HEK293 (cell line): ENCODE measurements around the gene CARS1.

Source experiments
- GLI2 ChIP-seq: fragments of 450-650 bp; formaldehyde crosslinking; IDR thresholded peaks from 2 replicates; pipeline ENCODE4; 2017; ENCODE audit warnings: missing biosample characterization, missing genetic modification characterization, low read depth, borderline replicate concordance
- PRDM1 ChIP-seq: fragments of 450-650 bp; formaldehyde crosslinking; IDR thresholded peaks from 2 replicates; pipeline ENCODE4; 2016; ENCODE audit warnings: missing biosample characterization, missing genetic modification characterization
- YY1 ChIP-seq: fragments of 450-650 bp; formaldehyde crosslinking; IDR thresholded peaks from 2 replicates; pipeline ENCODE4 v1.5.1; 2018; ENCODE audit warnings: missing biosample characterization, missing genetic modification characterization
- ZBTB21 ChIP-seq: fragments of 450-650 bp; formaldehyde crosslinking; IDR thresholded peaks from 2 replicates; pipeline ENCODE4 v1.5.1; 2017; ENCODE audit warnings: missing biosample characterization, missing genetic modification characterization
- ZNF423 ChIP-seq: fragments of 450-650 bp; formaldehyde crosslinking; IDR thresholded peaks from 2 replicates; pipeline ENCODE4 v1.5.1; 2016; ENCODE audit warnings: missing biosample characterization, missing genetic modification characterization
- ZNF777 ChIP-seq: fragments of 450-650 bp; formaldehyde crosslinking; IDR thresholded peaks from 2 replicates; pipeline ENCODE4 v1.5.1; 2017; ENCODE audit warnings: missing biosample characterization, missing genetic modification characterization, borderline replicate concordance
- TF ChIP-seq, protein P1 (sequence below): fragments of 450-650 bp; formaldehyde crosslinking; IDR thresholded peaks from 2 replicates; pipeline ENCODE4 v1.5.1; 2016; ENCODE audit warnings: missing biosample characterization, missing genetic modification characterization
- TF ChIP-seq, protein P2 (sequence below): fragments of 450-650 bp; formaldehyde crosslinking; conservative IDR thresholded peaks from 2 replicates; pipeline ENCODE4 v1.5.1; 2016; ENCODE audit warnings: low read depth, missing biosample characterization, missing genetic modification characterization
- TF ChIP-seq, protein P3 (sequence below): fragments of 450-650 bp; IDR thresholded peaks from 2 replicates; pipeline ENCODE4 v1.5.1; 2018; ENCODE audit warnings: missing biosample characterization, mild to moderate bottlenecking, missing genetic modification characterization

DNA sequence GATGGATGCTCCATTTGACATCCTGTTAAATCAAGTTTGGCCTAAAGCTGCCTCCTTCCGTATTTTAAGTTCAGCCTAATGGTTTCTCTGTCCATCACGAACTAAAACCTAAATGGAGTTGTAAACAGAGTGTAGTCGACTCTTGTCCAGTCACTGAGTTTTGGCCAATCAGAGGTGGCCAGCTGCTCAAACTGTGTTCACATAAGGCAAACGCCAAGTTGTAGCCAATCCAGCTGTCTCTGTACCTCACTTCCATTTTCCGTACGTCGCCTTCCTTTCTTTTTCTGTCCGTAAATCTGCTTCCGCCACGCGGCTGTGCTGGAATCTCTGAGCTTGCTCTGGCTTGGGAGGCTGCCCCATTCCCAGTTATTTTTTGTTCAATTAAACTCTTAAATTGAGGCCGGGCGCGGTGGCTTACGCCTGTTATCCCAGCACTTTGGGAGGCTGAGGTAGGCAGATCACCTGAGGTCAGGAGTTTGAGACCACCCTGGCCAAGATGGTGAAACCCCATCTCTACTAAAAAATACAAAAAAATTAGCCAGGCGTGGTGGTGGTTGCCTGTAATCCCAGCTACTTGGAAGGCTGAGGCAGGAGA, 20.7 kb upstream of the CARS1 start:
- TF ChIP-seq, protein P1, sequence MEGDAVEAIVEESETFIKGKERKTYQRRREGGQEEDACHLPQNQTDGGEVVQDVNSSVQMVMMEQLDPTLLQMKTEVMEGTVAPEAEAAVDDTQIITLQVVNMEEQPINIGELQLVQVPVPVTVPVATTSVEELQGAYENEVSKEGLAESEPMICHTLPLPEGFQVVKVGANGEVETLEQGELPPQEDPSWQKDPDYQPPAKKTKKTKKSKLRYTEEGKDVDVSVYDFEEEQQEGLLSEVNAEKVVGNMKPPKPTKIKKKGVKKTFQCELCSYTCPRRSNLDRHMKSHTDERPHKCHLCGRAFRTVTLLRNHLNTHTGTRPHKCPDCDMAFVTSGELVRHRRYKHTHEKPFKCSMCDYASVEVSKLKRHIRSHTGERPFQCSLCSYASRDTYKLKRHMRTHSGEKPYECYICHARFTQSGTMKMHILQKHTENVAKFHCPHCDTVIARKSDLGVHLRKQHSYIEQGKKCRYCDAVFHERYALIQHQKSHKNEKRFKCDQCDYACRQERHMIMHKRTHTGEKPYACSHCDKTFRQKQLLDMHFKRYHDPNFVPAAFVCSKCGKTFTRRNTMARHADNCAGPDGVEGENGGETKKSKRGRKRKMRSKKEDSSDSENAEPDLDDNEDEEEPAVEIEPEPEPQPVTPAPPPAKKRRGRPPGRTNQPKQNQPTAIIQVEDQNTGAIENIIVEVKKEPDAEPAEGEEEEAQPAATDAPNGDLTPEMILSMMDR (tag by site-specific recombination), result no peak
- TF ChIP-seq YY1 (tag by site-specific recombination), result no peak
- no peak for TF ChIP-seq PRDM1 (tag by site-specific recombination)
- no peak for TF ChIP-seq GLI2 (tag by site-specific recombination)
- TF ChIP-seq ZNF423 (tag by site-specific recombination), result no peak
- no peak for TF ChIP-seq ZBTB21 (tag by site-specific recombination)
- TF ChIP-seq, protein P2, sequence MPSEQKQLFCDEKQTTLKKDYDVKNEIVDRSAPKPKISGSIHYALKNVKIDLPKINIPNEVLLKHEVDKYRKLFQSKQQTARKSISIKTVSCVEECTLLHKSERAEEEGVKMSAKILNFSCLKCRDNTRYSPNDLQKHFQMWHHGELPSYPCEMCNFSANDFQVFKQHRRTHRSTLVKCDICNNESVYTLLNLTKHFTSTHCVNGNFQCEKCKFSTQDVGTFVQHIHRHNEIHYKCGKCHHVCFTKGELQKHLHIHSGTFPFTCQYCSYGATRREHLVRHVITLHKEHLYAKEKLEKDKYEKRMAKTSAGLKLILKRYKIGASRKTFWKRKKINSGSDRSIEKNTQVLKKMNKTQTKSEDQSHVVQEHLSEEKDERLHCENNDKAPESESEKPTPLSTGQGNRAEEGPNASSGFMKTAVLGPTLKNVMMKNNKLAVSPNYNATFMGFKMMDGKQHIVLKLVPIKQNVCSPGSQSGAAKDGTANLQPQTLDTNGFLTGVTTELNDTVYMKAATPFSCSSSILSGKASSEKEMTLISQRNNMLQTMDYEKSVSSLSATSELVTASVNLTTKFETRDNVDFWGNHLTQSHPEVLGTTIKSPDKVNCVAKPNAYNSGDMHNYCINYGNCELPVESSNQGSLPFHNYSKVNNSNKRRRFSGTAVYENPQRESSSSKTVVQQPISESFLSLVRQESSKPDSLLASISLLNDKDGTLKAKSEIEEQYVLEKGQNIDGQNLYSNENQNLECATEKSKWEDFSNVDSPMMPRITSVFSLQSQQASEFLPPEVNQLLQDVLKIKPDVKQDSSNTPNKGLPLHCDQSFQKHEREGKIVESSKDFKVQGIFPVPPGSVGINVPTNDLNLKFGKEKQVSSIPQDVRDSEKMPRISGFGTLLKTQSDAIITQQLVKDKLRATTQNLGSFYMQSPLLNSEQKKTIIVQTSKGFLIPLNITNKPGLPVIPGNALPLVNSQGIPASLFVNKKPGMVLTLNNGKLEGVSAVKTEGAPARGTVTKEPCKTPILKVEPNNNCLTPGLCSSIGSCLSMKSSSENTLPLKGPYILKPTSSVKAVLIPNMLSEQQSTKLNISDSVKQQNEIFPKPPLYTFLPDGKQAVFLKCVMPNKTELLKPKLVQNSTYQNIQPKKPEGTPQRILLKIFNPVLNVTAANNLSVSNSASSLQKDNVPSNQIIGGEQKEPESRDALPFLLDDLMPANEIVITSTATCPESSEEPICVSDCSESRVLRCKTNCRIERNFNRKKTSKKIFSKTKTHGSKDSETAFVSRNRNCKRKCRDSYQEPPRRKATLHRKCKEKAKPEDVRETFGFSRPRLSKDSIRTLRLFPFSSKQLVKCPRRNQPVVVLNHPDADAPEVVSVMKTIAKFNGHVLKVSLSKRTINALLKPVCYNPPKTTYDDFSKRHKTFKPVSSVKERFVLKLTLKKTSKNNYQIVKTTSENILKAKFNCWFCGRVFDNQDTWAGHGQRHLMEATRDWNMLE, result no peak
- TF ChIP-seq, protein P3, sequence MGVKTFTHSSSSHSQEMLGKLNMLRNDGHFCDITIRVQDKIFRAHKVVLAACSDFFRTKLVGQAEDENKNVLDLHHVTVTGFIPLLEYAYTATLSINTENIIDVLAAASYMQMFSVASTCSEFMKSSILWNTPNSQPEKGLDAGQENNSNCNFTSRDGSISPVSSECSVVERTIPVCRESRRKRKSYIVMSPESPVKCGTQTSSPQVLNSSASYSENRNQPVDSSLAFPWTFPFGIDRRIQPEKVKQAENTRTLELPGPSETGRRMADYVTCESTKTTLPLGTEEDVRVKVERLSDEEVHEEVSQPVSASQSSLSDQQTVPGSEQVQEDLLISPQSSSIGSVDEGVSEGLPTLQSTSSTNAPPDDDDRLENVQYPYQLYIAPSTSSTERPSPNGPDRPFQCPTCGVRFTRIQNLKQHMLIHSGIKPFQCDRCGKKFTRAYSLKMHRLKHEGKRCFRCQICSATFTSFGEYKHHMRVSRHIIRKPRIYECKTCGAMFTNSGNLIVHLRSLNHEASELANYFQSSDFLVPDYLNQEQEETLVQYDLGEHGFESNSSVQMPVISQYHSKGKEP (tag by site-specific recombination), result no peak
- TF ChIP-seq ZNF777 (tag by site-specific recombination), result no peak
